Progenitor cell of endocrine pancreas (in vitro differentiated cells): Measurements from ENCODE around the gene NR1I3. TPM values are rescaled to one million over a fixed set of nuclear protein-coding genes. Genes with fewer than 3 reads are reported as not detected.

Source experiments
- DNase-seq: peaks from one replicate; pipeline ENCODE4 v3.0.0; 2021; ENCODE audit warnings: low spot score; ENCODE audit not compliant: unreplicated experiment
- H3K27ac Mint-ChIP-seq: 2 replicates; pipeline ENCODE4 v1.8.0; 2021; ENCODE audit warnings: mild to moderate bottlenecking, moderate library complexity, mixed read lengths
- H3K27me3 Mint-ChIP-seq: 2 replicates; pipeline ENCODE4 v1.8.0; 2021; ENCODE audit warnings: mixed read lengths
- H3K36me3 Mint-ChIP-seq: 2 replicates; pipeline ENCODE4 v1.8.0; 2022; ENCODE audit warnings: mixed read lengths; ENCODE audit not compliant: insufficient read depth
- H3K4me1 Mint-ChIP-seq: 2 replicates; pipeline ENCODE4 v1.8.0; 2021; ENCODE audit warnings: low read depth, mixed read lengths
- H3K4me3 Mint-ChIP-seq: 2 replicates; pipeline ENCODE4 v1.8.0; 2021; ENCODE audit warnings: low read depth, mild to moderate bottlenecking, moderate library complexity, mixed read lengths
- H3K9me3 Mint-ChIP-seq: 2 replicates; pipeline ENCODE4 v1.8.0; 2021; ENCODE audit warnings: low read depth, mixed read lengths
- CTCF ChIP-seq: fragments of 200-600 bp; sonication (generic); IDR thresholded peaks from one replicate; pipeline ENCODE4 v1.5.0; 2021; ENCODE audit warnings: antibody characterized with exemption, mild to moderate bottlenecking; ENCODE audit not compliant: unreplicated experiment
- total RNA-seq: library from RNA; stranded (reverse); gene quantifications from 2 replicates; pipeline ENCODE4 v1.2.1, GENCODE V29; 2021

The NR1I3 gene
- total RNA-seq, 1 donor from 2014 or later: not detected

DNA sequence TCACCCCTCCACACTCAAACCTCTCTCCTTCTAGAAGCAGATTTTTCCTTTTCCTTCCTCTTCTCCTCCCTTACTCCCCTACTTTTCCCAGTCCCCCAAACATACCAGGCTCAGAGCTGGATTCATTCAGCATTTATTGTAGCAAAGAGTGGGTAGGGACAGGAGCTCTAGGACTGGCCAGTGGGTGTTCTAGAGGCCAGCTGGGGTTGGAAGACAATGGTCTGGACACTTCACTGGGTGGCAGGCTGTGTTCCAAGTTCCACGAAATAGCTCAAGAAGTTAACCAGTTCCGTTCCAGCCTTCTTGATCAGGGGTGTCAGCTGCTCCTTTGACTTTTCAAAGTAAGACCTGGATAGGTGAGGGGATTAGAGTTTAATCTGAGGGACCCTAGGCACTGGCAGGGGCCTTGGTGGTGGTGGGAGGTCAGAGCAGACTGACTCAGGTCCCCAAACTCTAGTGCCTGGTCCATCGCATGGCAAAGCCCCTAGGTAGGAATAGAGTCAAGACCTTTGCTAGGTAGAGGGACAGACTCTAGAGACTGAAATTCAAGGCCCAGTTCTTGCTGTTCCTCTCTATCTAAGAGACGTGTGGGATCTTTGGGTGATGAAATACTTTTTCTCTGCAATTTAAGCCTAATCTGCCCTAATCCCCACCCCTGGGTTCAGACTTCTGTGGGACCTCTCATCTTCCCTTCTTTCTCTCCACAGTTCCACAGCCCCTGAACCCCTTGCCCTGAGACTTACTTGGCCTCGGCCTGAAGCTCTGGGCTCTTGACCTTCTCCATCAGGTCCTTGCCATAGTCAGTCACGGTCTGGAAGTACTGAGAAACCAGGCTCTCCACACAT, 15.6 kb downstream of the NR1I3 start:
- TF ChIP-seq CTCF: no peak
- H3K9me3 Mint-ChIP-seq: no peaks in the 10 kb centered on the region
- H3K27me3 Mint-ChIP-seq: no peaks in the 10 kb centered on the region
- no peak overlapping the region for H3K4me3 Mint-ChIP-seq
- peaks cover 69% of the 10 kb centered on the region for H3K4me1 Mint-ChIP-seq
- no peak for DNase-seq
- no peak overlapping the region for H3K27ac Mint-ChIP-seq
- peaks cover under 1% of the 10 kb centered on the region for H3K36me3 Mint-ChIP-seq

GRCh38 chr1:161220002-161220401, 18.0 kb downstream of the NR1I3 start:
- H3K27me3 Mint-ChIP-seq: no peaks in the 10 kb centered on the region
- no peak for DNase-seq
- no peak overlapping the region for H3K4me3 Mint-ChIP-seq
- H3K4me1 Mint-ChIP-seq: peaks cover 60% of the 10 kb centered on the region
- H3K9me3 Mint-ChIP-seq: no peaks in the 10 kb centered on the region
- peaks cover 3% of the 10 kb centered on the region for H3K36me3 Mint-ChIP-seq
- no peak for TF ChIP-seq CTCF
- H3K27ac Mint-ChIP-seq: no peak overlapping the region

- Mint-ChIP-seq H3K4me3 (no peak overlapping the region), H3K4me1 (peaks cover 57% of the 10 kb centered on the region), H3K9me3 (no peaks in the 10 kb centered on the region), H3K36me3 (peaks cover 7% of the 10 kb centered on the region), H3K27ac (peak overlapping the region; percentile 94), H3K27me3 (no peaks in the 10 kb centered on the region)
- no peak for TF ChIP-seq CTCF
- no peak for DNase-seq
Measured at GRCh38 chr1:161219078-161219892, 18.7 kb downstream of the NR1I3 start.

DNA sequence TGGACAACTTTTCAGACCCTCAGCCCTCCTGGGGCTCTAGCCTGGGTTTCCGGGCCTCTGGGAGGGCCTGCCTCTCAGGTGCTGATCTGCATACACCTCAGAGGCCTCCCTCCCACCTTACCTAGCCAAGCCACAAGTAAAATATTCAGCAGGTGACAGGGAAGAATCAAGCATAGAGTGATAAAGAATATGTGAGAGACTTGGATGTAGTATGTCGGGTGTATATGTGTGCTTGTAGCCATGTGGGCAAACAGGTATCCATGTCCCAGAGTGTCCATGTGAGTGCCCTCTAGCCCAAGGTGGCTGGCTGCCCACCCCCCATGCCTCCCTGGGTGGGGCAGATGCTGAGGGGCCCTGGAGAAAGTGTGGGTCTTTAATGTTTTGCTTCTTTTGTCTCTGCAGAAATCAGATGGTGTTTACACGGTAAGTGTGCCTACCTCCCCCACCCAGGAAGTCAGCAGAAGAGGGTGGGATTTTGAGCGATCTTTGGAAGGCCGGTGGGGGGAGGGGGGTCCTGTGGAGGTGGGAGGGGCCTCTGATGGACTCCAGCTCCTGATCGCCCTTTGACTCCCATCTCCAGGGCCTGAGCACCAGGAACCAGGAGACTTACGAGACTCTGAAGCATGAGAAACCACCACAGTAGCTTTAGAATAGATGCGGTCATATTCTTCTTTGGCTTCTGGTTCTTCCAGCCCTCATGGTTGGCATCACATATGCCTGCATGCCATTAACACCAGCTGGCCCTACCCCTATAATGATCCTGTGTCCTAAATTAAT, 19.5 kb downstream of the NR1I3 start:
- no peak for TF ChIP-seq CTCF
- Mint-ChIP-seq H3K9me3 (no peaks in the 10 kb centered on the region), H3K4me1 (peaks cover 49% of the 10 kb centered on the region), H3K4me3 (peak overlapping the region; percentile 16), H3K27ac (peak overlapping the region; percentile 94), H3K27me3 (no peaks in the 10 kb centered on the region), H3K36me3 (peaks cover 13% of the 10 kb centered on the region)
- DNase-seq: no peak

DNA sequence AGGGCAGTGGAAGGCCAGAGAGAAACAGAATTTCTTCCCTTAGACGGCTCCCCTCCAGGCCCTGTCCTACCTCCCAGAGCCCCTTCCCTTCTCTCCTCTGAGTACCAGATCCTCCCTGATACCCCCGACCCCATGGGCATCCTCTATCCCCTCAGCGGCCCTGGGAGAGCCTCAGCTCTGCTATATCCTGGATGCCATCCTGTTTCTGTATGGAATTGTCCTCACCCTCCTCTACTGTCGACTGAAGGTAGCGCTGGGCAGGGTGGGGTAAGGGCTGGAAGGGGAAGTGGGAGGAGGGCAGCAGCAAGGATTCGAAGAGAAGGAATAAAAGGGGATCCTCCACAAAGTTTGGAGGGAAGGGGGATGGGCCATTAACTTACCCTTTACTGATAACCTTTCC, 20.2 kb downstream of the NR1I3 start:
- Mint-ChIP-seq H3K9me3 (no peaks in the 10 kb centered on the region), H3K27me3 (no peaks in the 10 kb centered on the region), H3K4me1 (peaks cover 45% of the 10 kb centered on the region), H3K27ac (no peak overlapping the region), H3K36me3 (peaks cover 17% of the 10 kb centered on the region), H3K4me3 (no peak overlapping the region)
- TF ChIP-seq CTCF: no peak
- no peak for DNase-seq
